T-helper 1 cell treated with Interleukin-12 subunit alpha and Interleukin-12 subunit beta and Interleukin-4 antibody, amounts not matched to agents 30 μg/mL and 1 μg/mL, for 36 hours (primary cell): ENCODE results near the gene APBA2.
A peak's percentile ranks its signal among the peaks of the same experiment; 100 is the strongest.

ENCODE experiments used
- H3K27ac Mint-ChIP-seq: one replicate; pipeline ENCODE4 v1.8.0; 2021; ENCODE audit warnings: mild to moderate bottlenecking, mixed read lengths
- H3K27me3 Mint-ChIP-seq: one replicate; pipeline ENCODE4 v1.8.0; 2021; ENCODE audit warnings: low read depth, mixed read lengths
- H3K36me3 Mint-ChIP-seq: one replicate; pipeline ENCODE4 v1.8.0; 2021; ENCODE audit warnings: low read depth, mixed read lengths
- H3K4me1 Mint-ChIP-seq: one replicate; pipeline ENCODE4 v1.8.0; 2021; ENCODE audit warnings: low read depth, mixed read lengths
- H3K4me3 Mint-ChIP-seq: one replicate; pipeline ENCODE4 v1.8.0; 2021; ENCODE audit warnings: mild to moderate bottlenecking, moderate library complexity, mixed read lengths
- H3K9me3 Mint-ChIP-seq: one replicate; pipeline ENCODE4 v1.8.0; 2021; ENCODE audit warnings: mixed read lengths

APBA2 gene

GRCh38 chr15:28913171-28913765, 27.5 kb downstream of the APBA2 start:
- Mint-ChIP-seq H3K4me1 (no peaks in the 10 kb centered on the region), H3K4me3 (no peak overlapping the region), H3K27me3 (no peaks in the 10 kb centered on the region), H3K36me3 (no peaks in the 10 kb centered on the region), H3K27ac (no peak overlapping the region), H3K9me3 (no peaks in the 10 kb centered on the region)

- Mint-ChIP-seq H3K27ac (no peak overlapping the region), H3K36me3 (no peaks in the 10 kb centered on the region), H3K4me3 (no peak overlapping the region), H3K4me1 (peaks cover under 1% of the 10 kb centered on the region), H3K9me3 (no peaks in the 10 kb centered on the region), H3K27me3 (no peaks in the 10 kb centered on the region)
Observed at GRCh38 chr15:28914046-28914445, 28.3 kb downstream of the APBA2 start.

- Mint-ChIP-seq H3K27ac (no peak overlapping the region), H3K9me3 (no peaks in the 10 kb centered on the region), H3K27me3 (no peaks in the 10 kb centered on the region), H3K36me3 (no peaks in the 10 kb centered on the region), H3K4me3 (no peak overlapping the region), H3K4me1 (peaks cover 2% of the 10 kb centered on the region)
Observed at GRCh38 chr15:28914483-28915023, 28.8 kb downstream of the APBA2 start.

- peaks cover 7% of the 10 kb centered on the region for H3K4me1 Mint-ChIP-seq
- no peaks in the 10 kb centered on the region for H3K9me3 Mint-ChIP-seq
- no peaks in the 10 kb centered on the region for H3K27me3 Mint-ChIP-seq
- no peaks in the 10 kb centered on the region for H3K36me3 Mint-ChIP-seq
- no peak overlapping the region for H3K27ac Mint-ChIP-seq
- H3K4me3 Mint-ChIP-seq: no peak overlapping the region
Observed at GRCh38 chr15:28915041-28915810, 29.5 kb downstream of the APBA2 start.

DNA sequence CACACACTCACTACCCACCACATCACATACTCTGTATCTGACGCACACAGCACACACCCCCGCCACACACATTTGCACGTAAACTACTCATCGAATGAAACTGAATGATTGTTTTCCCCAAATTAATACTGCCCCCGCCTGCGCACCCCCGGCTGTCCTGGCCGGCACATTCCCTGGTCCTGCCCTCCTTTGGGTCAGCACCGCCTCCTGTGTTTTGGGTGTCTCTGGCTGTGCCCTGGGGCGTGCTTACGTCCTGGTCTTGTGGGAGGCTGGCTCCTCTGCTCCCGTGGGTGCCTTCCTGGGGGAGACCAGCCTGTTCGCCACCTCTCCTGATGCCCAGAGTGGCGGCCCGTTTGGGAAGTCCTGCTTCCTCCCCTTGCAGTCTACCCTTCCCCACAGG, 30.2 kb downstream of the APBA2 start:
- Mint-ChIP-seq H3K4me3 (no peak overlapping the region), H3K36me3 (no peaks in the 10 kb centered on the region), H3K4me1 (peaks cover 11% of the 10 kb centered on the region), H3K27ac (no peak overlapping the region), H3K9me3 (no peaks in the 10 kb centered on the region), H3K27me3 (no peaks in the 10 kb centered on the region)

GRCh38 chr15:28917791-28918140, 32.0 kb downstream of the APBA2 start:
- Mint-ChIP-seq H3K36me3 (no peaks in the 10 kb centered on the region), H3K27ac (no peak overlapping the region), H3K4me1 (peaks cover 14% of the 10 kb centered on the region), H3K9me3 (no peaks in the 10 kb centered on the region), H3K4me3 (no peak overlapping the region), H3K27me3 (no peaks in the 10 kb centered on the region)

DNA sequence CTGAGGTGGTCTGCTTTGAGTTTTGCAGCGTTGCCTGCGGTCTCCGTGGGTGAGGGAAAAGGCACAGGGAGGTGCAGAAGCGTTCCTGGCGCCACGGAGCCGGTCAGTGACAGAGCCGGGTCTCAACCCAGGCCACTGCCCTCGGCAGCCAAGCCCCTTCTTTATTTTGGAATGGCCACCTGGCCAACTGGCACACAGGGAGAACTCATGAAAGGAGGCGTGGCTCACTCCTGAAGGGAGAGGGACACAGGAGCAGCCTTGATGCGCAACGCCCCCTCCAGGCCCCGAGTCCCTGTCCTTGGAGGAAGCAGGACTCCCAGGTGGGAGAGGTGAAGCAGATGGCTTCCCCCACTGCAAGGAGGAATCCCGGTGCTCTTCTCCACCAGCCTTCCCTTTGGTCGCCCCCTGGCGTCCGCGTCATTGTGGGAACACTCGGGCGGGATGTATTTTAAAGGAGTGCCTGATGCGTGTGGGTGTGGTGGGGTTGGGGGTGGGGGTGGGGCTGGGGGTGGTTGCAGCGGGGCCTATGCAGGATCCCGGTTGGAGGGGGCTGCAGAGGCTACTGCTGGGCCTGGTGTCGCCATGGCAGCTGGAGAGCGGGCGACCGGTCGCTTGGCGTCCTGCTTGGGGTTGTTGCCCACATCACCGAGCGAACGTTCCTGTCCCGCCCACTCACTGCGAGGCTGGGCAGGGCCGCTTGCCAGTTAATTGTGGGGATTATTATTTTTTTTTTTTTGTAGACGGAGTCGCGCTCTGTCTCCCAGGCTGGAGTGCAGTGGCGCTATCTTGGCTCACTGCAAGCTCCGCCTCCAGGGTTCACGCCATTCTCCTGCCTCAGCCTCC, 32.6 kb downstream of the APBA2 start:
- H3K27ac Mint-ChIP-seq: no peak overlapping the region

GRCh38 chr15:28919201-28919635, 33.4 kb downstream of the APBA2 start:
- no peak overlapping the region for H3K4me3 Mint-ChIP-seq
- H3K27ac Mint-ChIP-seq: no peak overlapping the region
- no peaks in the 10 kb centered on the region for H3K36me3 Mint-ChIP-seq
- no peaks in the 10 kb centered on the region for H3K9me3 Mint-ChIP-seq
- H3K27me3 Mint-ChIP-seq: no peaks in the 10 kb centered on the region
- peaks cover 14% of the 10 kb centered on the region for H3K4me1 Mint-ChIP-seq

More for the DNA sequence above, 32.6 kb downstream of the APBA2 start:
- Mint-ChIP-seq H3K4me1 (peaks cover 14% of the 10 kb centered on the region), H3K27me3 (no peaks in the 10 kb centered on the region), H3K36me3 (no peaks in the 10 kb centered on the region), H3K9me3 (no peaks in the 10 kb centered on the region), H3K4me3 (no peak overlapping the region)

- H3K4me1 Mint-ChIP-seq: peaks cover 19% of the 10 kb centered on the region
- peaks cover 2% of the 10 kb centered on the region for H3K27me3 Mint-ChIP-seq
- H3K4me3 Mint-ChIP-seq: peak overlapping the region; percentile 9
- H3K36me3 Mint-ChIP-seq: no peaks in the 10 kb centered on the region
- no peaks in the 10 kb centered on the region for H3K9me3 Mint-ChIP-seq
- H3K27ac Mint-ChIP-seq: no peak overlapping the region
Observed at GRCh38 chr15:28919679-28920655, 34.2 kb downstream of the APBA2 start.

GRCh38 chr15:28920781-28921331, 35.1 kb downstream of the APBA2 start:
- Mint-ChIP-seq H3K27me3 (peaks cover 5% of the 10 kb centered on the region), H3K4me1 (peaks cover 20% of the 10 kb centered on the region), H3K27ac (no peak overlapping the region), H3K36me3 (no peaks in the 10 kb centered on the region), H3K4me3 (no peak overlapping the region), H3K9me3 (no peaks in the 10 kb centered on the region)

GRCh38 chr15:28921336-28921735, 35.6 kb downstream of the APBA2 start:
- peaks cover 5% of the 10 kb centered on the region for H3K27me3 Mint-ChIP-seq

DNA sequence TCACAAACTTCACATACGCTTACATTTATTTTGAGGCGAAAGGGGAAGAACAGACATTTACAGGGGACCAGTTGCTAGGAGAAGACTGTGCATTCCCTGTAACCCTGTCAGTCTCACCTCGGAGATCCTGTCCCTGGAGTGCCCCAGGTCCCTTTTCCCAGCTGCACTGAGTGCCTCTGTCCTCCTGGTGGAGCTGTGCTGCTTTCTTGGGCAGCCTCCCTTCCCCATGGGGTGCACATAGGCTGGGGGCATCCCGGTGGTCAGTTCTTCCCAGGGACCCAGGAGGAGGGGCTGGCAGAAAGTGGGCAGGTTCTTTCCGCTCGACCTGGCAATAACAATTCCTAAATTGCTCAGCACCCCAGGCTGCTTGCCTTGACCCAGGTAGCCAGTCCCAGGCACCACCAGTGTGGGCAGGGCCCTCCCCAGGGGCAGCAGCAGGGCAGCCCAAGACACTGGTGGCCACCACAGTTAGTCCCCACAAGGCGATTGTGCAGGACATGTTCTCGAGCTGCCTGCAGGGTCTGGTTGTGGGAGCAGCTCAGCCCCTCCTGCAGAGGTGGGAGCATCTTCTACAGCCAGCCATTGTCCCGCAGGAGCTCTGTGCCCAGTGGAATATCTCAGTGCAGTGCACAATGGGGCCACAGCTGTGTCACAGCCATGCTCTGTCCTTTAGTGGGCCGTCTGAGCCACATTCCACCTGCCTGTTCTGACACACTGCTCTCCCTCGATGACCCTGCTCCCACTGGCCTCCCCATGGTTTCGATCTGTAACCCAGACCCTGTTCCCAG, 36.3 kb downstream of the APBA2 start:
- Mint-ChIP-seq H3K4me3 (no peak overlapping the region), H3K27me3 (peaks cover 5% of the 10 kb centered on the region), H3K9me3 (no peaks in the 10 kb centered on the region), H3K27ac (no peak overlapping the region), H3K36me3 (no peaks in the 10 kb centered on the region), H3K4me1 (peaks cover 20% of the 10 kb centered on the region)

More at GRCh38 chr15:28921336-28921735, 35.6 kb downstream of the APBA2 start:
- no peak overlapping the region for H3K27ac Mint-ChIP-seq
- no peaks in the 10 kb centered on the region for H3K9me3 Mint-ChIP-seq
- no peaks in the 10 kb centered on the region for H3K36me3 Mint-ChIP-seq
- no peak overlapping the region for H3K4me3 Mint-ChIP-seq
- H3K4me1 Mint-ChIP-seq: peaks cover 20% of the 10 kb centered on the region

- Mint-ChIP-seq H3K9me3 (no peaks in the 10 kb centered on the region), H3K27me3 (peaks cover 5% of the 10 kb centered on the region), H3K27ac (no peak overlapping the region), H3K4me3 (no peak overlapping the region), H3K36me3 (no peaks in the 10 kb centered on the region), H3K4me1 (peaks cover 20% of the 10 kb centered on the region)
Observed at GRCh38 chr15:28922707-28923012, 36.9 kb downstream of the APBA2 start.
